Frontal cortex (tissue), 4 donors: Measurements from ENCODE around the gene WDR77. TPM values are rescaled to one million over a fixed set of nuclear protein-coding genes. Genes with fewer than 3 reads are reported as not detected.

ENCODE experiments used
- DNase-seq, 2 donors: peaks; one replicate each; pipeline ENCODE4 v3.0.0; 2012; ENCODE audit warnings: low spot score in 2 of 2
- FAIRE-seq: peaks from 2 replicates; lab custom pipeline; 2012; peaks lifted over from hg19 to GRCh38; lab: Jason Lieb, UNC
- small RNA-seq: library from RNA; depleted of rRNA; stranded (forward); fragments of <200 nt; gene quantifications from one replicate; pipeline ENCODE3, GENCODE V24; 2014
- total RNA-seq: library from RNA; depleted of rRNA; stranded (reverse); fragments of >200 nt; gene quantifications from one replicate; pipeline ENCODE4 v1.2.3, GENCODE V29; 2014
- donor health status: control.
- donor health status: control.
- donor health status: control.

The WDR77 gene
- total RNA-seq, 1 donor from 2014 or later, result 20.8 TPM

DNA sequence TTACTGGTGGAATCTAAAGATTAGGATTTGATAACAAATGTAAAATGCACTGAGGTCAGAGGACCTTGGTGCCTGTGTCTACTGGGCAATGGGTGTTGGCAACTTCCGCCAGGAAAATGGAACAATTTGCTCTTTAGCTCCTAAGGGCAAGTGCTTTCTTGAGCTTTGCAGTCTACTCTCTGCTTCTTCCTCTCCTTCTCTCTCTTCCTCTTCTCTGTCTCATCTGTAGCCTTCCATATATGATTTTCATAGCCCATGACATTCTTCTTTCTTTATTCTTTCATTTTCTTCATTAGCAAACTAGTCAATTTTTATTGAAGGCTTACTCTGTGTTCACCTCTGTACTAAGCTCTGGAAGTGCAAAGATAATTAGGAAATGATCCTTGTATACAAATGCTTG is 57.0 kb downstream of the WDR77 start:
- no peak for FAIRE-seq

More for the DNA sequence above, 57.0 kb downstream of the WDR77 start:
- no peak for DNase-seq

Small RNA genes within 50 kb of the gene (small RNA-seq; reads per million reads assigned to genes)
- gene RF00019, result not detected
- not detected for gene RNU6-792P

Other genes starting within 250 kb of the WDR77 start
- 1.2 TPM for gene DENND2D, start 248.6 kb downstream of the WDR77 start, total RNA-seq
- gene CHI3L2, start 221.5 kb downstream of the WDR77 start, total RNA-seq, result 0.41 TPM
- not detected for gene CHIA, start 158.4 kb downstream of the WDR77 start, total RNA-seq
- gene OVGP1, start 21.5 kb downstream of the WDR77 start, total RNA-seq, result 0.41 TPM
- gene ATP5PB, start 208 bp upstream of the WDR77 start, total RNA-seq, result 254 TPM
- 0.41 TPM for gene C1orf162, start 24.7 kb upstream of the WDR77 start, total RNA-seq
- 1.6 TPM for gene ADORA3, start 54.4 kb upstream of the WDR77 start, total RNA-seq
- gene TMIGD3, start 54.4 kb upstream of the WDR77 start, total RNA-seq, result 1.2 TPM
- 35.1 TPM for gene RAP1A, start 170.5 kb upstream of the WDR77 start, total RNA-seq